ENCODE measurements around the gene GPR171.

The GPR171 gene

GRCh38 chr3:151201051-151201730, 1.8 kb downstream of the GPR171 start:
- H3K27ac ChIP-seq: no peak overlapping the region
- TF ChIP-seq CTCF (conservative IDR thresholded peaks at IDR 0.05) (no peak), ZFX (IDR thresholded peaks at IDR 0.05) (no peak)

GRCh38 chr3:151200586-151200985, 2.4 kb downstream of the GPR171 start:
- TF ChIP-seq ZFX (IDR thresholded peaks at IDR 0.05) (no peak), CTCF (conservative IDR thresholded peaks at IDR 0.05) (no peak)
- no peak overlapping the region for H3K27ac ChIP-seq

- TF ChIP-seq CTCF (conservative IDR thresholded peaks at IDR 0.05): no peak
- no peak for TF ChIP-seq ZFX (IDR thresholded peaks at IDR 0.05)
- no peak overlapping the region for H3K27ac ChIP-seq
These were observed 3.2 kb downstream of the GPR171 start for GRCh38 chr3:151199554-151200438.

- no peak overlapping the region for H3K27ac ChIP-seq
- TF ChIP-seq CTCF (conservative IDR thresholded peaks at IDR 0.05): no peak
- TF ChIP-seq ZFX (IDR thresholded peaks at IDR 0.05): no peak
These were observed 4.2 kb downstream of the GPR171 start for GRCh38 chr3:151198849-151199248.

- no peak overlapping the region for H3K27ac ChIP-seq
- TF ChIP-seq ZFX (IDR thresholded peaks at IDR 0.05): no peak
- no peak for TF ChIP-seq CTCF (conservative IDR thresholded peaks at IDR 0.05)
These were observed 4.8 kb downstream of the GPR171 start for GRCh38 chr3:151197981-151198767.

- H3K27ac ChIP-seq: no peak overlapping the region
- TF ChIP-seq CTCF (conservative IDR thresholded peaks at IDR 0.05): no peak
- no peak for TF ChIP-seq ZFX (IDR thresholded peaks at IDR 0.05)
These were observed 5.8 kb downstream of the GPR171 start for GRCh38 chr3:151197228-151197627.
